Heart right ventricle (tissue), 16 donors: Measurements from ENCODE around the gene DHX35. TPM values are rescaled to one million over a fixed set of nuclear protein-coding genes. Genes with fewer than 3 reads are reported as not detected.

Experiments used
- ATAC-seq, 8 donors: fragments of 200-7000 bp; cut with Tn5 transposase; one replicate each; pipeline ENCODE4 v1.9.1; 2020; ENCODE audit warnings: mild to moderate bottlenecking in 8 of 8, moderate library complexity in 8 of 8, moderate number of reproducible peaks in 1 of 8
- DNase-seq, 2 donors: peaks; one replicate each; pipeline ENCODE4 v3.0.0-alpha.2; 2020
- H3K27ac ChIP-seq, 10 donors: fragments of 200-600 bp; sonication (generic) in 2 of 10; one replicate each; pipeline versions ENCODE4 v1.5.0 to v1.8.0; 2020 to 2022; ENCODE audit warnings: mild to moderate bottlenecking in 3 of 10
- H3K27me3 ChIP-seq, 7 donors: fragments of 200-600 bp; one replicate each; pipeline ENCODE4 v1.8.0; 2021 to 2022; ENCODE audit warnings: mild to moderate bottlenecking in 2 of 7
- H3K36me3 ChIP-seq, 9 donors: fragments of 200-600 bp; sonication (generic) in 1 of 9; one replicate each; pipeline versions ENCODE4 v1.5.0 to v1.8.0; 2020 to 2022; ENCODE audit warnings: mild to moderate bottlenecking in 2 of 9
- H3K4me1 ChIP-seq, 9 donors: fragments of 200-600 bp; sonication (generic) in 1 of 9; one replicate each; pipeline versions ENCODE4 v1.5.0 to v1.8.0; 2020 to 2022; ENCODE audit warnings: mild to moderate bottlenecking in 4 of 9
- H3K4me3 ChIP-seq, 10 donors: fragments of 200-600 bp; sonication (generic) in 2 of 10; one replicate each; pipeline versions ENCODE4 v1.5.0 to v1.8.0; 2020 to 2022; ENCODE audit warnings: mild to moderate bottlenecking in 7 of 10, moderate library complexity in 2 of 10
- H3K9me3 ChIP-seq, 11 donors: fragments of 200-600 bp in 10 of 11; sonication (generic) in 2 of 11; one replicate each; pipeline versions ENCODE4 v1.5.0 to v1.8.0; 2013 to 2022; ENCODE audit warnings: mild to moderate bottlenecking in 2 of 11, control low read depth in 1 of 11, moderate library complexity in 1 of 11
- CTCF ChIP-seq, 9 donors: fragments of 200-600 bp; sonication (generic) in 2 of 9; IDR thresholded peaks; one replicate each; pipeline versions ENCODE4 v1.5.0 to v1.8.0; 2021 to 2022; ENCODE audit warnings: antibody characterized with exemption in 9 of 9, mild to moderate bottlenecking in 5 of 9, moderate library complexity in 1 of 9
- whole genome bisulfite sequencing, 2 donors: extraction: QIAGEN DNeasy Blood & Tissue Kit; methylation state at CpG; one replicate each; pipeline ENCODE4 v1.1.7; 2013; ENCODE audit warnings: inconsistent platforms in 1 of 2; 5-methylcytosine and 5-hydroxymethylcytosine counted together
- intact Hi-C, 10 donors: fragments of 100-400 bp; cut with DNase I; formaldehyde crosslinking; loops; one replicate each; pipeline versions ENCODE4 v1.11.1 to v1.14.2; 2022
- polyA plus RNA-seq, 2 donors: library from polyadenylated mRNA; stranded (reverse); fragments of 200-250 nt; gene quantifications; one replicate each; pipeline ENCODE4 v1.2.3, GENCODE V29; 2013
- total RNA-seq, 10 donors: library from RNA; stranded (reverse); fragmentation: NEBNext Ultra II Directional in 3 of 10; extraction: Animal tissue kit (Norgen Biotek cat#: 25700) in 3 of 10; gene quantifications; one replicate each; pipeline versions ENCODE4 v1.2.1 to v1.2.4, GENCODE V29; 2021 to 2023
- donor health status: Arrhythmogenic right ventricular cardiomyopathy.
- donor health status: ischemic (EF 13 %, LVEDD 7.1; RV severe dilation, severe dysfunction).
- donor health status: healthy with polysubstance abuse.
- donor health status: DM: no; HTN: yes; CAD: no.
- donor health status: DM: no; HTN: no; CAD: no.
- donor health status: ischemic (EF 25% LVEDD 6.9; RV normal size, moderate dysfunction).
- donor health status: ischemic (EF 25% LVEDD 5.7; RV mildly dilated, moderate dysfunction).
- donor health status: healthy.
- donor health status: DM: yes; HTN: yes; CAD: no.
- donor health status: Ischemic cardiomyopathy.
- donor health status: ischemic (EF 35%, LVEDD 5.7; RV mildly dilated, moderate dysfunction).
- donor health status: nonischemic (EF 11% LVEDD 7.7; RV severe dilation, severe dysfunction).
- donor health status: DM: yes; HTN: yes; CAD: no.
- donor health status: PGD.
- donor health status: ischemic (EF 29% LVEDD 5.4; RV normal size, mild dysfunction).
- donor health status: nonischemic (EF 23%, LVEDD 6.1; RV moderate dilation, normal function).

The DHX35 gene
- total and polyA plus RNA-seq, 12 donors = 5.1 to 14.3 (median 10.2) TPM

GRCh38 chr20:38961530-38962043 is 557 bp upstream of the DHX35 start:
- Histone ChIP-seq H3K9me3 (no peaks in the 10 kb centered on the region), H3K4me3 (peak overlapping the region; percentile 82 to 99 (median 96)), H3K27ac (peak overlapping the region in 9 of 10 donors; percentile 89 to 96 (median 94)), H3K4me1 (peaks cover 0 to 22% (median 15%) of the 10 kb centered on the region in 9 donors), H3K36me3 (peaks cover 0 to 12% (median 0%) of the 10 kb centered on the region in 9 donors), H3K27me3 (no peaks in the 10 kb centered on the region)
- TF ChIP-seq CTCF (IDR thresholded peaks at IDR 0.05) = no peak
- ATAC-seq (peak in 1 of 8 donors; percentile 0), DNase-seq (no peak)
- intact Hi-C loops = loop anchor here in 3 of 10 donors (1.0 to 2.0 kb wide), 2 partner anchors 35 kb away; partner anchors contain the start of gene FAM83D (in 3 of the 3)
- 10 to 12% methylated on average over 16 of the region's 16 CpGs for WGBS, 2 donors

- Histone ChIP-seq H3K4me1 (peaks cover 0 to 22% (median 15%) of the 10 kb centered on the region in 9 donors), H3K27ac (peak overlapping the region; percentile 89 to 96 (median 94)), H3K9me3 (no peaks in the 10 kb centered on the region), H3K36me3 (peaks cover 0 to 19% (median 0%) of the 10 kb centered on the region in 9 donors), H3K4me3 (peak overlapping the region; percentile 82 to 99 (median 96)), H3K27me3 (no peaks in the 10 kb centered on the region)
- 6 to 7% methylated on average over 5 of the region's 5 CpGs for WGBS, 2 donors
- ATAC-seq = no peak
- no peak for TF ChIP-seq CTCF (IDR thresholded peaks at IDR 0.05)
- intact Hi-C loops = loop anchor here in 3 of 10 donors (1.0 to 2.0 kb wide), 2 partner anchors 36 to 37 kb away; partner anchors contain the start of gene FAM83D (in 3 of the 3)
- no peak for DNase-seq
These were observed 821 bp downstream of the DHX35 start for GRCh38 chr20:38962928-38963401.

GRCh38 chr20:38963745-38964144 is 1.6 kb downstream of the DHX35 start:
- intact Hi-C loops = loop anchor here in 2 of 10 donors (2.0 kb wide), 1 partner anchor 37 kb away; the partner anchor contains the start of gene FAM83D (in 2 of the 2)
- H3K27me3 ChIP-seq = no peaks in the 10 kb centered on the region
- ATAC-seq (no peak), DNase-seq (no peak)
- H3K36me3 ChIP-seq = peaks cover 0 to 25% (median 0%) of the 10 kb centered on the region in 9 donors
- H3K27ac ChIP-seq = no peak overlapping the region
- TF ChIP-seq CTCF (IDR thresholded peaks at IDR 0.05) = no peak
- no peak overlapping the region for H3K4me3 ChIP-seq
- H3K4me1 ChIP-seq = peaks cover 0 to 22% (median 15%) of the 10 kb centered on the region in 9 donors
- no peaks in the 10 kb centered on the region for H3K9me3 ChIP-seq

GRCh38 chr20:38965264-38965663 is 3.1 kb downstream of the DHX35 start:
- ATAC-seq (no peak), DNase-seq (no peak)
- H3K27me3 ChIP-seq = no peaks in the 10 kb centered on the region
- no peak for TF ChIP-seq CTCF (IDR thresholded peaks at IDR 0.05)
- no peak overlapping the region for H3K27ac ChIP-seq
- no peak overlapping the region for H3K4me3 ChIP-seq
- intact Hi-C loops = no loop called here
- peaks cover 0 to 40% (median 8%) of the 10 kb centered on the region in 9 donors for H3K36me3 ChIP-seq
- no peaks in the 10 kb centered on the region for H3K9me3 ChIP-seq
- H3K4me1 ChIP-seq = peaks cover 0 to 28% (median 16%) of the 10 kb centered on the region in 9 donors
